A673 (cell line): ENCODE measurements around the gene MSANTD2. TPM values are rescaled to one million over a fixed set of nuclear protein-coding genes. Genes with fewer than 3 reads are reported as not detected.

Source experiments
- BruUV-seq: library from RNA; stranded (reverse); fragments of 400-500 nt; replicated peaks from 2 replicates; lab custom pipeline; 2021; lab: Mats Ljungman, UMichigan
- CTCF ChIA-PET: fragments of 300-600 bp; sonication (Branson Sonifier 250); formaldehyde crosslinking; loops from one replicate; lab custom pipeline; 2022; ENCODE audit warnings: antibody characterized with exemption; lab: Charles Lee
- POLR2A ChIA-PET: fragments of 300-600 bp; sonication (Branson Sonifier 250); formaldehyde crosslinking; loops from one replicate; lab custom pipeline; 2022; ENCODE audit warnings: antibody characterized with exemption; ENCODE audit not compliant: low non-redundant PET; lab: Charles Lee
- DNase-seq: peaks from one replicate; pipeline ENCODE4 v3.0.0-alpha.2; 2015; ENCODE audit warnings: low spot score
- H3K27ac ChIP-seq: fragments of 200-600 bp; sonication (generic); 2 replicates; pipeline ENCODE4 v1.5.1; 2016; ENCODE audit warnings: mixed run types, low read depth, mild to moderate bottlenecking, mixed read lengths, antibody characterized with exemption, low read length; ENCODE audit not compliant: poor library complexity, severe bottlenecking
- H3K27me3 ChIP-seq: fragments of 200-600 bp; sonication (generic); replicated peaks from 2 replicates; pipeline ENCODE4 v1.6.1; 2017; ENCODE audit warnings: mixed run types, low read depth, mild to moderate bottlenecking, mixed read lengths, antibody characterized with exemption, low read length; ENCODE audit not compliant: insufficient read depth, poor library complexity
- H3K36me3 ChIP-seq: fragments of 200-600 bp; sonication (generic); 2 replicates; pipeline ENCODE4 v1.6.1; 2016; ENCODE audit warnings: mixed run types, mild to moderate bottlenecking, mixed read lengths, antibody characterized with exemption, low read length; ENCODE audit not compliant: insufficient read depth, poor library complexity, severe bottlenecking
- H3K4me1 ChIP-seq: fragments of 200-600 bp; sonication (generic); 2 replicates; pipeline ENCODE4 v1.6.1; 2017; ENCODE audit warnings: mixed run types, mild to moderate bottlenecking, mixed read lengths, antibody characterized with exemption, low read length; ENCODE audit not compliant: insufficient read depth, poor library complexity, severe bottlenecking
- H3K4me3 ChIP-seq: fragments of 200-600 bp; sonication (generic); 2 replicates; pipeline ENCODE4 v1.5.1; 2016; ENCODE audit warnings: low read depth, mixed run types, mild to moderate bottlenecking, mixed read lengths, low read length; ENCODE audit not compliant: poor library complexity, severe bottlenecking
- H3K9me3 ChIP-seq: fragments of 200-600 bp; sonication (generic); 2 replicates; pipeline ENCODE4 v1.6.1; 2016; ENCODE audit warnings: mixed run types, low read depth, mild to moderate bottlenecking, mixed read lengths, antibody characterized with exemption, low read length; ENCODE audit not compliant: poor library complexity, severe bottlenecking
- CTCF ChIP-seq: fragments of 300-800, 200-600 bp; sonication (generic); conservative IDR thresholded peaks from 2 replicates; pipeline ENCODE4 v1.5.1; 2017; ENCODE audit warnings: low read depth, mild to moderate bottlenecking, antibody characterized with exemption, low read length, moderate library complexity, mixed read lengths
- EZH2 ChIP-seq: fragments of 200-600 bp; sonication (generic); IDR thresholded peaks from 2 replicates; pipeline ENCODE4 v1.6.1; 2017; ENCODE audit warnings: borderline replicate concordance, low read depth, mild to moderate bottlenecking, mixed read lengths, antibody characterized with exemption, low read length; ENCODE audit not compliant: poor library complexity, severe bottlenecking
- intact Hi-C: fragments of 100-400 bp; cut with micrococcal nuclease; formaldehyde crosslinking; loops from one replicate; pipeline ENCODE4 v1.10.0; 2022; ENCODE audit not compliant: unreplicated experiment
- total RNA-seq: library from RNA; stranded (reverse); gene quantifications from 2 replicates; pipeline ENCODE4 v1.2.3, GENCODE V29; 2021

MSANTD2 gene
- total RNA-seq, 1 experiment from 2014 or later, result 33.3 TPM

DNA sequence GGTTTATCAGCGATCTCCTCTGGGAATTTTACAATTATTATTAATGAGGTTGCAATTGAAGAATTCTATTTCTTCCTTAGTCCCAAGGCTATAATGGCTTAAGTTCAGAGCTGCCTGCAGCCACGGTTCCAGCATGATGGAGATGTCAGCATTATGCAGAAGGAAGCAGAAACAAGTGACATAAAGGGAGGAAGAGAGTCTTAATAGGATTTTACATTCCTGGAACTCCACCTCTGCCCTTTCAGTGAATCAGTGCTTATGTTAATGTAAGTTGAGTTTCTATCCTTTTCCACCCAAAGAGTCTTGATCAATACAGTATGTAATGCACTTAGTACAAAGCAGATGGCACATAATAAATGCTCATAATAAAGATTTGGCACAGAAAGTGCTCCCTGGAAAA lies 72.1 kb downstream of the MSANTD2 start:
- intact Hi-C loops, result no loop called here
- H3K27me3 ChIP-seq, result no peaks in the 10 kb centered on the region
- peaks cover 65% of the 10 kb centered on the region for H3K4me1 ChIP-seq
- DNase-seq, result peak; percentile 46
- ChIA-PET CTCF (no interaction called here), POLR2A (no interaction called here)
- no TSS peak for BruUV-seq
- no peak for TF ChIP-seq CTCF
- TF ChIP-seq EZH2, result no peak
- H3K36me3 ChIP-seq, result no peaks in the 10 kb centered on the region
- H3K27ac ChIP-seq, result no peak overlapping the region
- H3K9me3 ChIP-seq, result no peaks in the 10 kb centered on the region
- H3K4me3 ChIP-seq, result no peak overlapping the region

DNA sequence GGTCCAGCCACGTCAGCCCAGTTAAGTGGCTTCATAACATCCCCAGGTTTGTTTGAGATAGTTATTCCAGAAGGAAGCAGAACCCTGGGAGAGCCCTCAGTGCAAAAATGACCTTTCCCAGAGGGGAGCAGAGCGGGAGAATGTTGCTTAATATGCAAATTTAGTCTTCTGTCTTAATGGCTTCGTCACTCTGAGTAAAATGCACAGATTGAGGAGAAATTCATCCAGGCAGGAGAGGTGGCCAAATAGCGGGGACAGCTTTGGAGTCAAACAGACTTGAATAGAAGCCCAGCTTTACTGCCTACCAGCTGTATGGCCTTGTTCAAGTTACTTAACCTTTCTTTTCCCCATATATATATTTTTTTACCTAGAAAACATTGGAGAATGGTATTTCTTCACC lies 72.7 kb downstream of the MSANTD2 start:
- intact Hi-C loops, result no loop called here
- Histone ChIP-seq H3K9me3 (no peaks in the 10 kb centered on the region), H3K27me3 (no peaks in the 10 kb centered on the region), H3K36me3 (no peaks in the 10 kb centered on the region), H3K4me3 (no peak overlapping the region), H3K27ac (peak overlapping the region; percentile 17), H3K4me1 (peaks cover 67% of the 10 kb centered on the region)
- no peak for TF ChIP-seq CTCF
- no peak for TF ChIP-seq EZH2
- POLR2A ChIA-PET, result no interaction called here
- DNase-seq, result no peak
- CTCF ChIA-PET, result no interaction called here
- BruUV-seq, result no TSS peak

GRCh38 chr11:124725719-124726105 lies 74.5 kb downstream of the MSANTD2 start:
- CTCF ChIA-PET, result interaction anchor here (0.5 kb wide), 1 partner anchor 68 kb away, joined by 5 read pairs; no protein-coding TSS in a partner anchor
- no peaks in the 10 kb centered on the region for H3K9me3 ChIP-seq
- intact Hi-C loops, result no loop called here
- no peaks in the 10 kb centered on the region for H3K27me3 ChIP-seq
- no peak for TF ChIP-seq EZH2
- TF ChIP-seq CTCF, result no peak
- POLR2A ChIA-PET, result no interaction called here
- H3K27ac ChIP-seq, result peak overlapping the region; percentile 86
- no peaks in the 10 kb centered on the region for H3K36me3 ChIP-seq
- H3K4me1 ChIP-seq, result peaks cover 68% of the 10 kb centered on the region
- no TSS peak for BruUV-seq
- H3K4me3 ChIP-seq, result peak overlapping the region; percentile 28
- DNase-seq, result peak; percentile 74
